Colonic mucosa (tissue), 4 donors: ENCODE measurements around the gene PRRG2. TPM values are rescaled to one million over a fixed set of nuclear protein-coding genes. Genes with fewer than 3 reads are reported as not detected.

Experiments
- DNase-seq: peaks from one replicate; pipeline ENCODE4 v3.0.0-alpha.2; 2020
- H3K27ac ChIP-seq: fragments of 200-600 bp; one replicate; pipeline ENCODE4 v1.8.0; 2021
- H3K27me3 ChIP-seq: fragments of 200-600 bp; one replicate; pipeline ENCODE4 v1.8.0; 2021
- H3K36me3 ChIP-seq: fragments of 200-600 bp; one replicate; pipeline ENCODE4 v1.8.0; 2021
- H3K4me1 ChIP-seq: fragments of 200-600 bp; one replicate; pipeline ENCODE4 v1.8.0; 2021; ENCODE audit warnings: mild to moderate bottlenecking
- H3K4me3 ChIP-seq: fragments of 200-600 bp; one replicate; pipeline ENCODE4 v1.8.0; 2021
- H3K9ac ChIP-seq, 2 donors: one replicate each; pipeline ENCODE4 v1.7.0; 2013; ENCODE audit warnings: control low read depth in 2 of 2, low read depth in 2 of 2, low read length in 2 of 2
- H3K9me3 ChIP-seq: fragments of 200-600 bp; one replicate; pipeline ENCODE4 v1.8.0; 2021
- intact Hi-C: fragments of 100-400 bp; cut with DNase I; formaldehyde crosslinking; loops from one replicate; pipeline ENCODE4 v1.14.1; 2022
- total RNA-seq, 2 donors: library from RNA; stranded (reverse); fragmentation: NEBNext Ultra II Directional in 1 of 2; extraction: Animal tissue kit (Norgen Biotek cat#: 25700) in 1 of 2; gene quantifications; one replicate each; pipeline ENCODE4 v1.2.1, GENCODE V29; 2021
- TF ChIP-seq, protein P1 (sequence below): fragments of 200-600 bp; IDR thresholded peaks from one replicate; pipeline ENCODE4 v1.8.0; 2022; ENCODE audit warnings: antibody characterized with exemption, mild to moderate bottlenecking
- donor health status: healthy.
- donor health status: DM: no; HTN: no; CAD: no.
- donor health status: DM: no; HTN: no; CAD: no.

PRRG2 gene
- total RNA-seq, 2 donors from 2014 or later: 16.2 to 20.2 TPM

DNA sequence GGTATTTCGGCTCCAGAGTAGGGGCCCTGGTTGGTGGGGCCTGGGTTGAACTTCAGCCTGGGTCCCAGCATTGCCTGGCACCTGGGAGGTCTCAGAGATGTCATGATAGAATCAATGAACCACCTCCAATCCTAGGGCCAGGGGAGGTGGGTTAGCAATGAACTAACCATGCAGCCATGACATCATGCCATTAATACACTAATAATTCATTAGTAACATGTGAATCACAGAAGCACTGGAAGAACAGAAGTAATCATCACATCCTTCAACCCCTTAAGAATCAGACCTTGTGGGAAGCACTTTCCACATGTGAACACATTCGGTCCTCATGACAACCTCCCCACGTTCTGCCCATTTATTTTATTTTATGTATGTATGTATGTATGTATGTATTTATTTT lies 7.7 kb upstream of the PRRG2 start:
- H3K4me3 ChIP-seq: no peak overlapping the region
- no peak overlapping the region for H3K27ac ChIP-seq
- intact Hi-C loops: no loop called here
- H3K27me3 ChIP-seq: no peaks in the 10 kb centered on the region
- no peaks in the 10 kb centered on the region for H3K36me3 ChIP-seq
- H3K4me1 ChIP-seq: peaks cover 4% of the 10 kb centered on the region
- H3K9me3 ChIP-seq: no peaks in the 10 kb centered on the region
- H3K9ac ChIP-seq: no peak overlapping the region
- TF ChIP-seq, protein P1, sequence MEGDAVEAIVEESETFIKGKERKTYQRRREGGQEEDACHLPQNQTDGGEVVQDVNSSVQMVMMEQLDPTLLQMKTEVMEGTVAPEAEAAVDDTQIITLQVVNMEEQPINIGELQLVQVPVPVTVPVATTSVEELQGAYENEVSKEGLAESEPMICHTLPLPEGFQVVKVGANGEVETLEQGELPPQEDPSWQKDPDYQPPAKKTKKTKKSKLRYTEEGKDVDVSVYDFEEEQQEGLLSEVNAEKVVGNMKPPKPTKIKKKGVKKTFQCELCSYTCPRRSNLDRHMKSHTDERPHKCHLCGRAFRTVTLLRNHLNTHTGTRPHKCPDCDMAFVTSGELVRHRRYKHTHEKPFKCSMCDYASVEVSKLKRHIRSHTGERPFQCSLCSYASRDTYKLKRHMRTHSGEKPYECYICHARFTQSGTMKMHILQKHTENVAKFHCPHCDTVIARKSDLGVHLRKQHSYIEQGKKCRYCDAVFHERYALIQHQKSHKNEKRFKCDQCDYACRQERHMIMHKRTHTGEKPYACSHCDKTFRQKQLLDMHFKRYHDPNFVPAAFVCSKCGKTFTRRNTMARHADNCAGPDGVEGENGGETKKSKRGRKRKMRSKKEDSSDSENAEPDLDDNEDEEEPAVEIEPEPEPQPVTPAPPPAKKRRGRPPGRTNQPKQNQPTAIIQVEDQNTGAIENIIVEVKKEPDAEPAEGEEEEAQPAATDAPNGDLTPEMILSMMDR: no peak
- no peak for DNase-seq

DNA sequence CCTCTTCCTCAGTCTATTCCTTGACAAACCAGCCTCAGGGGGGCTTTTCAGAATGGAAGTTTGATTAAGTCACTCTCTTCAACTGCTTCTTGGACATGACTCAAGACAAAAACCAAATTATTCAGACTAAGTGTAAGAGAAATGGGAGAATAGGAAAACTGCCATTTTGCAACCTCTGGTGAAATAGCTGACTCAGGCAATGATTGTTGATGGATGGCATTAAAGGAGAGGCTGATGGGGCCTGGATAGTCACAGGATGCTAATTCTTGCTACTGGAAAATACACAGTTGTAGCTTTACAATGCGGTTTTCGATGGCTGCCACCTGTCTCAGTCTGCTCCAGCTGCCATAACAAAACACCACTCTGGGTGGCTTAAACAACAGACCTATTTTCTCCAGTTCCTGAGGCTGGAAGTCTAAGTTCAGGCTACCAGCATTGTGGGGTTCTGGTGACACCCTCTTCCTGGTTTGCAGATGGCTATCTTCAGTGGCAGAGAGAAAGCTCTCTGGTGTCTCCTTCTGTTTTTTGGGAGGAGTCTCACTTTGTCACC lies 6.8 kb upstream of the PRRG2 start:
- Histone ChIP-seq H3K27me3 (no peaks in the 10 kb centered on the region), H3K36me3 (no peaks in the 10 kb centered on the region), H3K9me3 (no peaks in the 10 kb centered on the region), H3K27ac (no peak overlapping the region), H3K4me1 (peaks cover 10% of the 10 kb centered on the region), H3K4me3 (no peak overlapping the region), H3K9ac (no peak overlapping the region)
- intact Hi-C loops: no loop called here
- TF ChIP-seq, protein P1: no peak
- no peak for DNase-seq

DNA sequence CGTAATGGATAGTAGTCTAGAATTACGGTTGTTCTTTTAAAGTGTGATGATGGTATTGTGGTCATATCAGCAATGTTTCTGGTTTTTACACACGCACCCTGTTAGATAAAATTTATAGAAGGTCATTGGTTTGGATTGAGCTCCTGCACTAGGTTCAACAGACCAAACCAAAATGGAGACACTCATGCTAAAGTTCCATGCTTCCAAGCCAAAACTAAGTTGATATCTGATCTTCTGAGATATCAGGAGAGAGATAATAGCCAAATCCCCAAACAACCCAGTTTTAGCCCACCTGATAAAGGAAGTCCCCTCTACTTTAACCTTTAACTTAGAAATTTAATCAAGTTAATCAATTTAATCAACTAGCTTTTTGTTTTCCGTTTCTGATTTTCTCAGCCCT lies 1.9 kb upstream of the PRRG2 start:
- H3K27ac ChIP-seq: no peak overlapping the region
- H3K9me3 ChIP-seq: no peaks in the 10 kb centered on the region
- peaks cover 12% of the 10 kb centered on the region for H3K4me1 ChIP-seq
- TF ChIP-seq, protein P1: no peak
- no peaks in the 10 kb centered on the region for H3K36me3 ChIP-seq
- peak overlapping the region in 1 of 2 donors; percentile 96 for H3K9ac ChIP-seq
- H3K4me3 ChIP-seq: peak overlapping the region; percentile 71
- intact Hi-C loops: loop anchor here (5.0 kb wide), 1 partner anchor 93 kb away; no protein-coding TSS in a partner anchor
- DNase-seq: no peak
- no peaks in the 10 kb centered on the region for H3K27me3 ChIP-seq

DNA sequence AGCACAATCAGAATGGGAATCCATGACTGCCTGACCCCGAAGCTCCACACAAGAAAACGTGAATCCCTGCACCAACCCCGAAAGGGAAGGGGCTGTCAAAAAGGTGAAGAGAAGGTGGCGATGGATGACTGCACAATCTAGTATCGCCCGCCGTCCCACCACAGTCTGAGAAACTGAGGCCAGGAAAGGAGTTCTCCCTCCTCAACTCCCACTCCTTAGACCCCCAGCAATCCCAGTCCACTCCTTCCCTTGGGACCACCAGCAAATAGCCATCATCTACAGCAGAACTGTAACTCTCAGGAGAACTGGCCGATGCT lies 1.2 kb upstream of the PRRG2 start:
- TF ChIP-seq, protein P1: no peak
- Histone ChIP-seq H3K27ac (peak overlapping the region; percentile 81), H3K36me3 (no peaks in the 10 kb centered on the region), H3K9me3 (no peaks in the 10 kb centered on the region), H3K9ac (peak overlapping the region; percentile 79 to 96), H3K27me3 (no peaks in the 10 kb centered on the region), H3K4me1 (peaks cover 12% of the 10 kb centered on the region), H3K4me3 (peak overlapping the region; percentile 71)
- peak; percentile 29 for DNase-seq
- intact Hi-C loops: loop anchor here (5.0 kb wide), 1 partner anchor 92 kb away; no protein-coding TSS in a partner anchor

DNA sequence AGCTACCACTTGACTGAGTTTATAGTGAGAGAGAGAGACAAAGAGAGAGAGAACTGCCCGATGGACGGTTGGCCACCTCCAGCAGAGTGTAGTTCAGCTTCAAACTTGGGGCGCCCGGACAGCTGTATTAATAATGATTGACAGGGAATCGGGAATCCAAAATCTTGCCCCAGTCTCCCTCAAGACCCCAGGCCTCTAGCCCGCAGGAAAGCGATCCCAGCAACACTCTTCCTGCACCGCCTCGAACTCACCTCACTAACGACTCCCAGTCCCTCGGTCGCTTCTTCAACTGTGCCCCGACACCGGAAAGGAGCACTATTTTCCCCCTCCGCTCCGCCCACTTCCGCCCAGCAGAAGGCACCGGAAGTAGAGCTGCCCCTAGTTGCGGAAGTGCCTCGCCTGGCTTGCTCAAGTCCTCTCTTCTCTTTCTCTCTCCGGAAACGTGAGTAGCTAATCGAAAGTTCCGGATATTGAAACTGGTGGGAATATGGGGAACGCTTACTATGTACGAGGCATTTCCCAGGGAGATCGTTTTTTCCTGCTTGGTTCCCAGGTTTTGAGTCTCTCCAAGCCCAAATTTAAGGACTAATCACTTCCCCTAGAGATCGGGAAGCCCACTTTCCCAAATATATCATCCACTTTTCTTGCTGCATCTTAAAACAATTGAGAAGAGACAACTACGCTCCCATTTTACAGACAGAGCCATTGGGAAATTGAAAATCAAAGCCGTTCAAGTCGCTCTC lies 681 bp upstream of the PRRG2 start, which contains the start of gene NOSIP:
Gene NOSIP (minus strand): TSS at position 293 of the 743 bp plus-strand sequence. CDS start 19,865 bp downstream, outside the sequence.
- no peaks in the 10 kb centered on the region for H3K27me3 ChIP-seq
- peak within 1 kb of the TSS; percentile 79 to 96 for H3K9ac ChIP-seq
- H3K27ac ChIP-seq: peak within 1 kb of the TSS; percentile 81
- TF ChIP-seq, protein P1: no peak
- no peaks in the 10 kb centered on the region for H3K9me3 ChIP-seq
- DNase-seq: peak; percentile 97
- H3K4me1 ChIP-seq: peaks cover 12% of the 10 kb centered on the region
- H3K36me3 ChIP-seq: no peaks in the 10 kb centered on the region
- H3K4me3 ChIP-seq: peak within 1 kb of the TSS; percentile 71
- intact Hi-C loops: no loop called here
